Coronary artery (tissue), 2 donors: ENCODE measurements around the gene HBD.

Experiments used
- DNase-seq: peaks from one replicate; pipeline ENCODE4 v3.0.0-alpha.2; 2017; ENCODE audit warnings: low spot score
- H3K27ac ChIP-seq, 2 donors: fragments of 200-600 bp; sonication (generic); one replicate each; pipeline ENCODE4 v1.5.1; 2016 to 2019
- H3K4me3 ChIP-seq: fragments of 200-600 bp; sonication (generic); 2 replicates; pipeline ENCODE4 v1.5.1; 2016; ENCODE audit warnings: mild to moderate bottlenecking, moderate library complexity
- TF ChIP-seq, protein P1 (sequence below): fragments of 200-600 bp; sonication (generic); IDR thresholded peaks from one replicate; pipeline ENCODE4 v1.5.1; 2019; ENCODE audit warnings: antibody characterized with exemption

Gene HBD

DNA sequence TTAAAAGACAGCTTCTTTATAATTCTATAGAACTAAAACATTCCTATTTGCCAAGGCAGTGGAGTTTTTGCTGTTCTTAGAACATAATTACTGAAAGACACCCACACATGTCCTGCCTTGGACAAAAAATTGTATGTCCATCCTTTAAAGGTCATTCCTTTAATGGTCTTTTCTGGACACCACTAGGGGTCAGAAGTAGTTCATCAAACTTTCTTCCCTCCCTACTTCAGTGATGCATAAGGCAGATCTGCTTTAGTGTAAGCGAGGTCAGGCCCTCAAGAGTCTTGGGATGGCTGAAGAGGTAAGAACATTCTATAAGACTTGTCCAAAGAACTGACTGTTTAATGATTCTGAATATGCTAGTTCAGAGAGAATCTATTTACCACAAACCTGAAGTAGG, 29.5 kb downstream of the HBD start:
- H3K4me3 ChIP-seq = no peak overlapping the region
- TF ChIP-seq, protein P1, sequence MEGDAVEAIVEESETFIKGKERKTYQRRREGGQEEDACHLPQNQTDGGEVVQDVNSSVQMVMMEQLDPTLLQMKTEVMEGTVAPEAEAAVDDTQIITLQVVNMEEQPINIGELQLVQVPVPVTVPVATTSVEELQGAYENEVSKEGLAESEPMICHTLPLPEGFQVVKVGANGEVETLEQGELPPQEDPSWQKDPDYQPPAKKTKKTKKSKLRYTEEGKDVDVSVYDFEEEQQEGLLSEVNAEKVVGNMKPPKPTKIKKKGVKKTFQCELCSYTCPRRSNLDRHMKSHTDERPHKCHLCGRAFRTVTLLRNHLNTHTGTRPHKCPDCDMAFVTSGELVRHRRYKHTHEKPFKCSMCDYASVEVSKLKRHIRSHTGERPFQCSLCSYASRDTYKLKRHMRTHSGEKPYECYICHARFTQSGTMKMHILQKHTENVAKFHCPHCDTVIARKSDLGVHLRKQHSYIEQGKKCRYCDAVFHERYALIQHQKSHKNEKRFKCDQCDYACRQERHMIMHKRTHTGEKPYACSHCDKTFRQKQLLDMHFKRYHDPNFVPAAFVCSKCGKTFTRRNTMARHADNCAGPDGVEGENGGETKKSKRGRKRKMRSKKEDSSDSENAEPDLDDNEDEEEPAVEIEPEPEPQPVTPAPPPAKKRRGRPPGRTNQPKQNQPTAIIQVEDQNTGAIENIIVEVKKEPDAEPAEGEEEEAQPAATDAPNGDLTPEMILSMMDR = no peak
- no peak for DNase-seq
- no peak overlapping the region for H3K27ac ChIP-seq

DNA sequence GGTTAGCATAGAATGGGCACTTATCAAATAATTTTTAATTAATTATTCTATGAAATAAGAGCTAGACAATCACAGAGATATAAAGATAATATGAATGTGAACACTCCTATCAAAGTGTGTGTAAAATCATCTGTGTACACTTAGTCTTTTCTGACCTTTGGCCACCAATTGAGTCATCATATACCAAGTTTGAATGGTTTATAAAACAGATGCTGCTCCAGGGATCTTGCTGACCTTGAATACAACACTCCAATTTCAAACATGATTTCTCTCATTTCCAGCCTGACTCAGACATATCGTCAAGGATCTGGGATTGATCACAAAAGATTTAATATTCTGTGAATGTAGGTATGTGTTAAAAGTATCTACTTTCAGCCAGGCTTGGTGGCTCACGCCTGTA, 30.9 kb downstream of the HBD start:
- no peak overlapping the region for H3K4me3 ChIP-seq
- TF ChIP-seq, protein P1 = no peak
- DNase-seq = no peak
- H3K27ac ChIP-seq = no peak overlapping the region

DNA sequence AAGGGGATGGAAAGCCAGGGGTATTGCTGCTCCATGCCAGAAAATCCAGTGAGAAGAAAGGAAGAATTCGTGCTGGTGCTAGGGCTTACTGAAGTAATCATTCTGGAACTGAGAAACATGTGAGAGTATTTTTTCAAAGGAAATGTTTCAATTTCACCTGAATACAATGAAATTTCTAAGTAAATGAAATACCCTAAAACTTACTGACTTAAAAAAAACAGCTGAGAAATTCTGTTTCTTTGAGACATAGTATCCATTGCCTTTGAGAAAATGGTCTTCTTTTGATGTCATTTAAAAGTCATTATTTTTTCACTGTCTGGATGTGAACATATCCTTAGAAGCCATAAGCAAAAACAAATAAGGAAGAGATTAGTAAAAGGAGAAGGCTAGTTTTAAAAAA, 33.7 kb downstream of the HBD start, which contains the start of gene OR51V1:
TSS of gene OR51V1 (minus strand) at position 101 of the 400 bp plus-strand sequence. CDS start at position 101, 0 bp downstream.
- no peak for DNase-seq
- Histone ChIP-seq H3K4me3 (no peak within 1 kb of the TSS), H3K27ac (no peak within 1 kb of the TSS)
- TF ChIP-seq, protein P1 = no peak

DNA sequence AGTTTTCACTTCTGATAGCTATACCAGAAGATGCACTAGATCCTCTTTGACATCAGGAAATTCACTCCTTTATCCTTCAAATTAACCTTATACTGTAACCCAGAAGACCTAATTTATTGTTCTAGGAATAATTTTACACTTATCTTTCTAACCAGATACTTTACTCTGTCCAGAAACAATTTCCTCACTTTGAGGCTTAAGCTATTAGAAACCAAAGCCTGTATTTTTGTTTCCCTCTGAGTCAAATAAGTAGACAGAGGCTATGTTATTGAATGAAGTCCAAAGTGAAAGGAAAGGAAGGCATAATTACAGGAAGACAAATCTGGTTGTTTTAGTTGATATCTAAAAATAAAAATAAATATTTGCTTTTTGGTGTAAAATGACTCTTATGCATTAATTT, 36.0 kb downstream of the HBD start:
- no peak overlapping the region for H3K27ac ChIP-seq
- no peak for DNase-seq
- no peak overlapping the region for H3K4me3 ChIP-seq
- TF ChIP-seq, protein P1 = no peak

DNA sequence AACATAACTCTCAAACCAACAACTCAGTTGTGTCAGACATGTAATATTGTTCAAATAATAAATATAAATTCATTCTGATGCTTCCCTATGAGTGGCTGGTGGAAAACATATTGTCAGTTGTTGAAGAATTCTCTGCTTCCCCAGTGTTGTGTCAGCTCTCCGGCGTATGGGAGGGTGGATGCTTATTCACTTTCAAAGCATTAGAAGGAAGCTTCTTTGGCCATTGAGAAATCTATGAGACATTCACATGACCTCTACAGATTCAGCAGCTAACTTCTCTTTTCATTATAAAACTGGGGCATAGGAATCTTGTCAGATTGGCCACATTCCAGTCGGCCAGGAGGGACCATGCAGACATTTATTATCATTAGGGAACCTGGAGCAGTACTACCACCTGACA, 36.7 kb downstream of the HBD start:
- Histone ChIP-seq H3K27ac (no peak overlapping the region), H3K4me3 (no peak overlapping the region)
- no peak for DNase-seq
- TF ChIP-seq, protein P1 = no peak

DNA sequence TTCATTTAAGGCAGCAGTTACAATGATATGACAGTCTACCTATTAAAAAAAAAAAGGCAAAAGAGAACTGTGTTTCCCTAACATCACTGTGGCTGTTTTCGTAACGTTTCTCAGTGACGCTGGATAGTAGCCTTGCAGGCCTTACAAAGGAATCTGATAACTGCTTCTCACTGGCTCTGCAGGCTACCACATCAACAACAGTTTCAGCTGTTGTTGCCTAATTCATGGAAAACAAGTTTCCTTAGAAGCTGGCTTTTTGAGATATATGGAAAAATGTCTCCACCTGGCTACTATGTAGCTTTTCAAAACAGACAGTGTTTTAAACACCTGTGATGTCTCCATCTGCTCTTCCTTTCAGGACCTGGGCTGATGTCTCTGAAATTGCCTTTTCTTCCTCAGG, 37.6 kb downstream of the HBD start:
- Histone ChIP-seq H3K4me3 (no peak overlapping the region), H3K27ac (no peak overlapping the region)
- no peak for DNase-seq
- TF ChIP-seq, protein P1 = no peak

DNA sequence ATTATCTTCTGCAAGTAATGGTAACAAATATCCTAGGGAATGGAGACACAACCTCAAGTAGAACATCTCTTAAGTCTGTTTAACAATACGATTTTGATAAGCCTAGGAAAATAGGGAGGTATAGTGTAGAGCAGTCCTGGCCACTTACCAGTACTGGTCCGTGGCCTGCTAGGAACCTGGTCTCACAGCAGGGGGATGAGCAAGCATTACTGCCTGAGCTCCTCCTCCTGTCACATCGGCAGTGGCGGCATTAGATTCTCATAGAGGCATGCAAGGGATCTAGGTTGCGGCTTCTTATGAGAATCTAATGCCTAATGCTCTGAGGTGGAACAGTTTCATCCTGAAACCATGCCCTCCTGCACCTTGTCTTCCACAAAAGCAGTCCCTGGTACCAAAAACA, 38.2 kb downstream of the HBD start:
- DNase-seq = no peak
- H3K27ac ChIP-seq = no peak overlapping the region
- TF ChIP-seq, protein P1 = no peak
- H3K4me3 ChIP-seq = no peak overlapping the region
